Mesothelial cell of epicardium (in vitro differentiated cells): ENCODE results near the gene ASTL. TPM values are rescaled to one million over a fixed set of nuclear protein-coding genes. Genes with fewer than 3 reads are reported as not detected.
A peak's percentile ranks its signal among the peaks of the same experiment; 100 is the strongest.

Source experiments
- DNase-seq, 2 experiments: peaks; one replicate each; pipeline ENCODE4 v3.0.0; 2021; ENCODE audit warnings: low spot score in 2 of 2; ENCODE audit not compliant: unreplicated experiment in 2 of 2
- H3K27ac Mint-ChIP-seq: 2 replicates; pipeline ENCODE4 v1.8.0; 2021; ENCODE audit warnings: mixed read lengths
- H3K27me3 Mint-ChIP-seq: 2 replicates; pipeline ENCODE4 v1.8.0; 2021; ENCODE audit warnings: low read depth, mixed read lengths
- H3K36me3 Mint-ChIP-seq: 2 replicates; pipeline ENCODE4 v1.8.0; 2021; ENCODE audit warnings: mixed read lengths
- H3K4me1 Mint-ChIP-seq: 2 replicates; pipeline ENCODE4 v1.8.0; 2021; ENCODE audit warnings: mixed read lengths
- H3K4me3 Mint-ChIP-seq: 2 replicates; pipeline ENCODE4 v1.8.0; 2021; ENCODE audit warnings: mild to moderate bottlenecking, moderate library complexity, mixed read lengths
- H3K9me3 Mint-ChIP-seq: 2 replicates; pipeline ENCODE4 v1.8.0; 2021; ENCODE audit warnings: mixed read lengths
- CTCF ChIP-seq: fragments of 200-600 bp; sonication (generic); IDR thresholded peaks from one replicate; pipeline ENCODE4 v1.5.0; 2021; ENCODE audit warnings: antibody characterized with exemption; ENCODE audit not compliant: unreplicated experiment
- total RNA-seq: library from RNA; stranded (reverse); gene quantifications from 3 replicates; pipeline ENCODE4 v1.2.1, GENCODE V29; 2021

The ASTL gene
- total RNA-seq, 1 donor from 2014 or later: 1.2 TPM

GRCh38 chr2:96174251-96175144 is 36.2 kb upstream of the ASTL start:
- TF ChIP-seq CTCF: peak; percentile 87
- Mint-ChIP-seq H3K27me3 (peaks cover 12% of the 10 kb centered on the region), H3K4me1 (peaks cover 9% of the 10 kb centered on the region), H3K27ac (no peak overlapping the region), H3K9me3 (peaks cover 11% of the 10 kb centered on the region), H3K36me3 (no peaks in the 10 kb centered on the region), H3K4me3 (no peak overlapping the region)
- DNase-seq: peak; percentile 53 to 83

GRCh38 chr2:96171831-96172230 is 33.5 kb upstream of the ASTL start:
- no peak for TF ChIP-seq CTCF
- peaks cover 7% of the 10 kb centered on the region for H3K27me3 Mint-ChIP-seq
- no peak overlapping the region for H3K4me3 Mint-ChIP-seq
- DNase-seq: no peak
- peaks cover 15% of the 10 kb centered on the region for H3K9me3 Mint-ChIP-seq
- no peak overlapping the region for H3K27ac Mint-ChIP-seq
- H3K4me1 Mint-ChIP-seq: peaks cover 7% of the 10 kb centered on the region
- no peaks in the 10 kb centered on the region for H3K36me3 Mint-ChIP-seq

GRCh38 chr2:96170626-96171025 is 32.3 kb upstream of the ASTL start:
- peaks cover 15% of the 10 kb centered on the region for H3K9me3 Mint-ChIP-seq
- DNase-seq: no peak
- no peak overlapping the region for H3K27ac Mint-ChIP-seq
- peaks cover 7% of the 10 kb centered on the region for H3K4me1 Mint-ChIP-seq
- no peak for TF ChIP-seq CTCF
- H3K27me3 Mint-ChIP-seq: no peaks in the 10 kb centered on the region
- H3K4me3 Mint-ChIP-seq: no peak overlapping the region
- H3K36me3 Mint-ChIP-seq: no peaks in the 10 kb centered on the region

- Mint-ChIP-seq H3K27me3 (no peaks in the 10 kb centered on the region), H3K4me3 (no peak overlapping the region), H3K27ac (no peak overlapping the region), H3K4me1 (peaks cover 7% of the 10 kb centered on the region), H3K9me3 (peaks cover 15% of the 10 kb centered on the region), H3K36me3 (no peaks in the 10 kb centered on the region)
- no peak for TF ChIP-seq CTCF
- no peak for DNase-seq
Measured at GRCh38 chr2:96169868-96170507, 31.7 kb upstream of the ASTL start.

- Mint-ChIP-seq H3K4me3 (no peak overlapping the region), H3K27ac (no peak overlapping the region), H3K27me3 (no peaks in the 10 kb centered on the region), H3K4me1 (peaks cover 13% of the 10 kb centered on the region), H3K36me3 (no peaks in the 10 kb centered on the region), H3K9me3 (peaks cover 15% of the 10 kb centered on the region)
- no peak for TF ChIP-seq CTCF
- DNase-seq: no peak
Measured at GRCh38 chr2:96167407-96168013, 29.2 kb upstream of the ASTL start.
